ENCODE results near the gene ST6GAL2.

Gene ST6GAL2

DNA sequence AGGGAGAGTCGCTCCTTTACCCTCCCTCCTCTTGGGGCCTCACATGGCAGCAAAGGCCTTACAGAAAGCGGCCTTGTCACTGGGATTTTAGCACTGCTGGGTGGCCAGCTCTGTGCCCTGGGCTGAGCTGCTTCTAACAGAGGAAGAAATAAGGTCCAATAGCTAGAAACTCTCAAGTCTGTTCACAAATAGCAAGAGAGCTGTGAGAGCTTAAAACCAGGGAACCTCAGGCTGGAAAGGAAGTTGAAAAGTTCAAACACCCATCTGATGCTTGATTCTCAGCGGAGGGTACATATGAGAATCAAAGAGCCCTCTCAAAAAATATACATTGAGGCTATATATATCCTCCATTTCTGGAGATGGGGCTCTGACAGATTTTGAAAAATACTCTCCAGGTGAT is 54.7 kb downstream of the ST6GAL2 start:
- no peak for DNase-seq (ENCODE audit: low read depth in 2 of 3, low spot score in 1 of 3)

DNA sequence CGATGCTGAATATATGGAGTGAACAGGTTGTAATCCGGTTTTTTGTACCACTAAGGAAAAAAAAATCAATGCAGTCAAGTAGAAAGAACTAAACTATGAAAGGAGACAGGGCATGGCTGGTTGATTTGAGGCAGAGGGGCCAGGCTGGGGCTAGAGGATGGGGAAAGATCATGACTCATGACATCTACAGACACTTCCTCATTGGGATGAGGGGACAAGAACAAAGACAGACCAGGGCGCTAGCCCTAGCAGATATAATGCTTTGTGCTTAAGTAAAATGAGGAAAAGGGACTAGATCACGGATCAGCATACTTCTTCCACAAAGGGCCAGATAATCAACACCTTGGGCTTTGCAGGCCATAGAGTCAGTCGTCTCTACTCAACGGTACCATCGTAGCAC is 55.8 kb downstream of the ST6GAL2 start:
- DNase-seq (ENCODE audit: low read depth in 2 of 3, low spot score in 1 of 3), result no peak

DNA sequence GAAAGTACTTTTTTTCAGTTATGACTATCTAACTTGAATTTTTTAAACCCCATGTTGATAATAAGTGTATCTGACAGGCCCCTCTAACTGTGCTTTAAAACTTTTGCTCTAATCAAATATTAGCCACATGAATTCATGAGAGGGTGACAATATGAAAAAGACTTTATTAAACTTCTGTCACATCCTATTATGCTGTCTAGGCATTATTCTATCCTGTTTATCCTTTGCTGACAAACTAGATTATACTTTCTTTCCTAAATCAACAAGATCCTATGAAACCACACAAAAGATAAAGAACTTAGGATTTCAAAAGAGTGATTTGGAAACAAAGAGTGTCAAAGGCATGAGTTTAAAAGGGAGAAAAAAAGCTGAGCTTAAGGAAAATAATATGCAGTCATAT is 57.8 kb downstream of the ST6GAL2 start:
- DNase-seq (ENCODE audit: low read depth in 2 of 3, low spot score in 1 of 3), result no peak

DNA sequence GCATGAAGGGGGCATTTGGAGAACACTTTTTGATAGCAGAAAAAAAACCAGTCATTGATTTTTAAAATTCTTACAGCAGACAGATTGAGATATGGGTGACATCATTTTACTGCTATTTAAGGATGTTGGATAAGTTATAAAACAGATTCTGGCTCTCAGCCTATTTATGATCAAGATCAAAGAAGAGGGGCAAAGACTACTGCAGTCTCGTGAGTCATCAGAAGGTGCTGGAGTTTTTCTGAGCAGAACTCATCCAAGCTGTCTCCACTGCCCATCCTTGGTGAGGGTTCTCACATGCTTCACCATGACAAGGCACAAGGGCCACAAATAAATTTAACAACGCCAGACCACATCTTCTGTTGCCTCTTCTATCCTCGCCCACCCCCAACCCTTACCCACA is 58.8 kb downstream of the ST6GAL2 start:
- DNase-seq (ENCODE audit: low read depth in 2 of 3, low spot score in 1 of 3), result no peak

- no peak for DNase-seq (ENCODE audit: low read depth in 2 of 3, low spot score in 1 of 3)
These were observed 60.8 kb downstream of the ST6GAL2 start for GRCh38 chr2:106825161-106825560.

GRCh38 chr2:106816974-106817373 is 69.0 kb downstream of the ST6GAL2 start:
- DNase-seq (ENCODE audit: low read depth in 2 of 3, low spot score in 1 of 3), result no peak

GRCh38 chr2:106812841-106813240 is 73.1 kb downstream of the ST6GAL2 start:
- DNase-seq (ENCODE audit: low read depth in 2 of 3, low spot score in 1 of 3), result no peak

GRCh38 chr2:106812383-106812782 is 73.6 kb downstream of the ST6GAL2 start:
- no peak for DNase-seq (ENCODE audit: low read depth in 2 of 3, low spot score in 1 of 3)

- no peak for DNase-seq (ENCODE audit: low read depth in 2 of 3, low spot score in 1 of 3)
These were observed 80.3 kb downstream of the ST6GAL2 start for GRCh38 chr2:106805716-106806115.

- no peak for DNase-seq (ENCODE audit: low read depth in 2 of 3, low spot score in 1 of 3)
These were observed 81.8 kb downstream of the ST6GAL2 start for GRCh38 chr2:106804161-106804560.

DNA sequence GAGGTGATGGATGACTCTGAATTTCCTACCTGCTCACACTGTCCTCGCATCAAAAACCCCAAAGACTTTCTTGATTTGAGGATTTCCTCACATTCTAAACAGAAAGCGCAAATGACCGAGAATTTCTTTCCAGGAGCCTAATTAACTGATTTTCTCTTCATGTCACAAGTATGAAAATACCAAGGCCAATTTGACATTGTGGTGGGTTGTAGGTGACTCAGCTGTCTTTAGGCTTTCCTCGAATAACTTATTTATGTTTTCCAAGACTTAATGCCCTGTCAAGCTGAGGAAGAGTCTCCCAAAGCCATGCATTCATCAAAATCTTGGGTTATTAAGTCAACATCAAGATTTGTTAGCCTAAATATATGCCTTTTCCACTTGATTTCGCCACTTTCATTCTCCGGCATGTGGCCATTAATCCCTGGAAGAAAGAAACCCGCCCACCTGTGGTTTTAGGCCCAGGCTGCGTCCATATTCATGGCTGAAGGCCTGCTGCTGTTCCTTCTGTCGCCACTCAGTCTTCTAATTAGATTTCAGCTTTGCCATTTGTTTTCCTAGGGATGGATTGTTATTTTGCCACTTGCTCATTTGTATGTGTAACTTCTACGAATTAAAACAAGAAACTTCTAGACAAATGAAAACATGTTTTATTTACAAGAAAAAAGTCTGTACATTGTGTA is 84.9 kb downstream of the ST6GAL2 start:
- DNase-seq (ENCODE audit: low read depth in 2 of 3, low spot score in 1 of 3), result no peak

GRCh38 chr2:106800180-106800579 is 85.8 kb downstream of the ST6GAL2 start:
- DNase-seq (ENCODE audit: low read depth in 2 of 3, low spot score in 1 of 3), result no peak

DNA sequence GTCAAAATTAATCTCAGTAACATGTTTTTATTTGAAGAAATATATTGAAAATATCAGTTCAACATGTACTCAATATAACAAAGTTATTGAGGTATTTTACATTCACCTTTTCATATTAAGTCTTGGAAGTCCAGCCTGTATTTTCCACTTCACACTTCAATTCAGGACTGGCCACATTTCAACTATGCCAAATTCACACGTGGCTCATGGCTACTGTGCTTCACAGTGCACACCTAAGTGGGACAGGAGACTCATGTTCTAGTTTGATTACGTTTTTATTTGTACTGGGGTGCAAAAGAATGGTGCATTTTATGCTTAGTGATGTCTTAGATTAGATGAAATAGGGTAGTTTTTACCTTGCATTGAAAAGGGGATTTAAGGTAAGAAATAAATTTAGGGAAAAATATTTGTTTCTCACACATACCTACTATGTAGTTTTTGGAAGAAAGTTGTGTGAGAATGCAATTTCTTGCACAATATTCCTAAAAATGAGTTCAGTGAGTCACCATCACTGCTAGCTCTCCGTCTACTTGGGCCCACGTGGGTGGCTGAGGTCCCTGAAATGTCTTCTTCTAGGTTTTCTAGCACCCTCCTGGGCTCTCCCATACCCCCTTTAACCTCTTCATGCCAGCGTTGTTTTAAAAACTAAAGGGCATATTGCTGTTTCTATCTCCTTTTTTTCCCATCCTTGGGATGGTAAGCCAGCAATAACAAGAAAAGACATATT is 87.0 kb downstream of the ST6GAL2 start:
- DNase-seq (ENCODE audit: low read depth in 2 of 3, low spot score in 1 of 3), result no peak

GRCh38 chr2:106797494-106797893 is 88.5 kb downstream of the ST6GAL2 start:
- no peak for DNase-seq (ENCODE audit: low read depth in 2 of 3, low spot score in 1 of 3)

GRCh38 chr2:106792671-106793070 is 93.3 kb downstream of the ST6GAL2 start:
- no peak for DNase-seq (ENCODE audit: low read depth in 2 of 3, low spot score in 1 of 3)

DNA sequence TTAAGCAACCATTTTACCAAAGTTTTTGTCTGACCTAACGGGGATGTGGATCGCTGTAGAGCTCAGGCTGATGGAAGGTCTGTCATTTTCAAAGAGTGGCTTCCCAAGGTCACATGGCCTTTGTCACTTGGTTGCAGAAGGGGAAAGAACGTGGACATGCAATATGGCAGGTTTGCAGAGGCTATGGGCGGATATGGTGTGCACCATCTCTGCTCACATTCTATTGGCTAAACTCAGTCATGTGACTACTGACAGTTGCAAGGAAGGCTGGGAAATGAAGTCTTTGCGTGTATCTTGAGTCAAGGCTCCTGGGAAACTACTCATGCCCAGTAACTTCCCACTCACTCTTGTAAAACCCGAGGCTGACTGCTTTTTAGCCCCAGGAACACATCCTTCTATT is 96.8 kb downstream of the ST6GAL2 start:
- no peak for DNase-seq (ENCODE audit: low read depth in 2 of 3, low spot score in 1 of 3)

GRCh38 chr2:106782681-106783080 is 103.3 kb downstream of the ST6GAL2 start:
- no peak for DNase-seq (ENCODE audit: low read depth in 2 of 3, low spot score in 1 of 3)

DNA sequence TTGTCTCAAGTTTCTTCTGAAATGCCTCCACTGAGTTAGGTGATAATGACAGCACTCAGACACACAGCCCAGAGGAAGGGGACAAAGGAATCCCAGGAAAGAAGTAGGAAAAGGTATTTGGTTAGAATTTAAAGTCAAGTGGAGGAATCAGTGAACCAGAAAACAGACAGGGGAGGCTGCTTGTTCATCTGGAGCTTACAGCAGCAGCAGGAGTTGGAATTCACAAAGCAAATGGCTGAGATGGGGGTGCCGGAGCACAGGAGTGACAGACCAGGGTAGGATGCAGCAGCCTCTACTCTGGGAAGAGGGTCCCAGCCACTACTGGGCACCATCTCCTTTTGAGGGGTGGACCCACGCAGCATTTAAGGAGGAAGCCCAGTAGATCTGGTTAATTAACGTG is 104.8 kb downstream of the ST6GAL2 start:
- no peak for DNase-seq (ENCODE audit: low read depth in 2 of 3, low spot score in 1 of 3)

- no peak for DNase-seq (ENCODE audit: low read depth in 2 of 3, low spot score in 1 of 3)
These were observed 114.2 kb downstream of the ST6GAL2 start for GRCh38 chr2:106771811-106772210.

DNA sequence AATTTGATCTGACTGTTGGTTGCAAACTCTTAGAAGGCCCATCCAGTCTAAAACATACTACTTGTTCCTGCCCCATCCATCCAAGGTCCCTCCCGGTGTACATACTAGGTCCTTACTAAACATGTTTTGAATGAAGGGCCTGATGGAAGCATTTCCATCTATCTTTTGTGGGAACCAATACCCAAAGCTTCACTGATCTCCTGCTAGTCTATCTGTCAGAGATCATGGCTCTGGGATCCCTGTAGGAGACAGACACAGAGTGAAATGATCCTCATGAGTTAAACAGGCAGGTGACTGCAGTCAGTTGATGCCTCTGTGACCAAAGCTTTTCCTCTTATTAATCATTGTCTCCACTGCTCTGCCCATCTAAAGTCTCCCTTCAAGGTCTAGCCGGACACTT is 115.0 kb downstream of the ST6GAL2 start:
- no peak for DNase-seq (ENCODE audit: low read depth in 2 of 3, low spot score in 1 of 3)

GRCh38 chr2:106764614-106765013 is 121.4 kb downstream of the ST6GAL2 start:
- DNase-seq (ENCODE audit: low read depth in 2 of 3, low spot score in 1 of 3), result no peak

DNA sequence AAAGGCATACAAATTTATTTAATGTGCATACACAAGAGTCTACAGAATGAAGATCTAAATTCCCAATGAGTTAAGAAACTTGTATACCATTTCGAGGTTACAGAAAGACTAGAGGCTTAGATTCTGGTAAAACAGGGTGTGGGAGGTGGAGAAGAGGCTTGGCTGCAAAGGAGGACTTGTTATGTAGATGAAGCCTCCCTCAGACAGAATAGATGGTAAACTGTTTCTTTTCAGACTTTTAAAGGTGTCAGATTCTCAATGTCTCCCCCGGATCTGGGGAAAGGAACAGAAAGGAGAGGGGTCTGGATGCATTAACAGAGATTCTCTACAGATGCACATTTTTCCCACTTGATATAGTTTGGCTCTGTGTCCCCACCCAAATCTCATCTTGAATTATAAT is 126.0 kb downstream of the ST6GAL2 start:
- DNase-seq (ENCODE audit: low read depth in 2 of 3, low spot score in 1 of 3), result no peak

- DNase-seq (ENCODE audit: low read depth in 2 of 3, low spot score in 1 of 3), result no peak
These were observed 127.0 kb downstream of the ST6GAL2 start for GRCh38 chr2:106758901-106759497.
